Suppressor macrophage treated with lipopolysaccharide for 1 hour (primary cell): ENCODE data around the gene ORM2.
A peak's percentile ranks its signal among the peaks of the same experiment; 100 is the strongest.
"Not testable (repeated sequence)": the region's sequence is repeated elsewhere in the genome, so short reads cannot be mapped to it uniquely, and the experiment has no call there.

ENCODE experiments used
- DNase-seq, 3 donors: peaks; one replicate each; pipeline ENCODE4 v3.0.0-alpha.2; 2020 to 2022

The ORM2 gene

DNA sequence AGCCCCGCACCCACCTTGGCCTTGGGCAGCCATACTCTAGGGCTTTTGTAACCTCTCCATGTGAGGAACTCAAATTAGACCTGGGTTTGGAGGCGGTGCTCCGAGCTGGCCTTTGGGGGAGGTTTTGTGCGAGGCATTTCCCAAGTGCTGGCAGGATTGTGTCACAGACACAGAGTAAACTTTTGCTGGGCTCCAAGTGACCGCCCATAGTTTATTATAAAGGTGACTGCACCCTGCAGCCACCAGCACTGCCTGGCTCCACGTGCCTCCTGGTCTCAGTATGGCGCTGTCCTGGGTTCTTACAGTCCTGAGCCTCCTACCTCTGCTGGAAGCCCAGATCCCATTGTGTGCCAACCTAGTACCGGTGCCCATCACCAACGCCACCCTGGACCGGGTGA lies at the start of gene ORM2:
Gene ORM2 (plus strand): TSS at position 245 of the 398 bp plus-strand sequence. CDS start 36 bp downstream, at position 281.
- DNase-seq: not testable (repeated sequence)

DNA sequence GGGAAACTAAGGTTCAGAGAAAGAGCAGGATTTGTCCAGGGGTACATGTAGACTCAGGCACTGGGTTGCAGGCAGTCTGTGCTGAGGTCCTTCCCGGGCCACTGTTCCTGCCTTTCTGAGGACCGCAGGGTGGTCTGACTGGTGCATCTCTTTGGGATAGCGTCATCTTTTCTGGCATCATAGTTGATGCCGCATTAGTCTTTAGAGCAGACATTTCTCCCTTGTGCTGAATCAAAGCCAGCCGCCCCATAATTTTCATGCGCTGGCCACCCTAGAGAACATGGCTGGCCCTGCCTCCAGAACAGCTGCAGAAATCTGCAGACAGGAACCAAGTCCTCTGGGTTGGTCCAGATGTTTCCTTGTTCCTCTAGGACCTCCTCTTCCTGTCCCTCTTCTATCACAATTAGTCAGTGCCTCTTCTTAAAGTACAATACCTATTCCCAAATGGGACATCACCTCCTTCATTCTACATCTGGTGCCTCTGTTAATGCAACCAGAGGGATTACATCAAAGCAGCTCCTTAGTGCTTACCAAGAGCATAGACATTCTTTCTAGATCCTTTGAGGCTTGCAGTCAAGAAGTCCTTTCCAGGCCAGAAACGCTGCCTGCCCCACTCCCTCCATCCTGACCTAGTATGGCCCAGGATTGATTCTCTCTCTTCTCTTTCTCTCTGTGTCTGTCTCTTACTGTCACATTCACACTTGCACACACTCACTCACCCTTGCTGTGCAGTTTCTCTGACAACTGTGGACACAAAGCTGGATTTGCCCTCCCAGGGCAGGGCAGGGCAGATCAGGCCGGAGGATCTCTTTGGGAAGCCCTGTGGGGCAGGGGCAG lies 48.8 kb upstream of the ORM2 start:
- no peak for DNase-seq

DNA sequence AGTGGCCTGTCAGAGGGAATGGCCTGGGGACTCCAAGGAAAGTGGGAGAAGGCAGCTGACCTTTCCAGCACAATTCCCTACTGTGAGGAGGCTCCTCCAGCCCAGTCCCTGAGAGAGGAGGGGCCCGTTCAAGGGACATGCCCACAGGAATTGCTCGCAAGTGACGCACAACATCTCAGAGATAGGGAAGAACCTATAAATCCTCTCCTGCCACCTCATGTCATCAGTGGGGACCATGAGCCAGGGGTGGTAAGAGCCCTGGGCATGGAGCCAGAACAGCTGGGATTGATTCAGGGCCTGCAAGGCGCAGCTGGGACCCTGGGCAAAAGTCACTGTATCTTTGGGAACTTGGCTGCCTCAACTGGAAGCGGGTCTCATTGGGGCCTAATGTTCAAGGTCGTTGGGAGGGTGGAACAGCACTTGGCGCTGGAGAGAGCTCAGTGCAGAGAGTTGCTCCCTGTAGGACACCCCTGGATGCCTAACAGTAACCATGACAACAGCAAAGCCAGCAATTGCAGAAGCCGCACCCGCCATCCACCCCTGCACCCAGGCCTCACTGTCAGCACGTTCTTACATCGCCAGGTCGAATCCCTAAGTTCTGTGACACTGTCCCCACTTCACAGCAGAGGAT lies 48.1 kb upstream of the ORM2 start:
- DNase-seq: no peak

DNA sequence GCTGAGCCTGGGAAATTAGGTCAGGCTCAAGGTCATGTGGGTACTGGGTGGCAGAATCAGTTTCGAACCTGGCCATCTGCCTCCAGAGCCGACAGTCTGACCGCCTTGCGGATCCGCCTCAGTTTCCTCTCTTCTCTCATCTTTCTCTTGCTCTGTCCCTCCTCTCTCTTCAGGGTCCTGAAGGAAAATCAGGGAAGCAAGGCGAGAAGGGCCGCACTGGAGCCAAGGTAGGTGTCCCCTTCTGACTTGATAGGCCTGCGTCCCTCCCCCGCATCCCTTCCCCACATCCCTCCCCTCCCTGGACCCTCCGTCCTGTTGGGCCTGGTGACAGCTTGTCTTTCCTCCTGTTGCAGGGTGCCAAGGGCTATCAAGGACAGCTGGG lies 47.6 kb upstream of the ORM2 start:
- no peak for DNase-seq

DNA sequence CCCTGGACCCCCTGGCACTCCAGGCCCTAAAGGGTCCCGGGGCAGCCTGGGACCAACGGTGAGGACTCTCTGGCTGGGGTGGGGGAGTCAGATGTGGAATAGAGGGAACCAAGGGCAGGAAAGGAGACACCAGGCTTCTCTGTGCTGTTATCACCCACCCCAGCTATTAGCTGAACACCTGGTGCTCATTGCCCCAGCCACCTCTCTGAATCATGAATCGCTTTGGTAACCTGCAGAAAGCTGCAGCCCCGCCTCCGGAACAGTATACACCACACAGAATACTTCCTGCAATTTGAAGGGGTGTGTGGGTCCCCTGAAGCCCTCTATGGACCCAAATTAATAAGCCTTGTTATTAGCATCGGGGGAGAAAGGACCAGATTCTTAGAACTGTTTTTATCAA lies 47.2 kb upstream of the ORM2 start:
- no peak for DNase-seq

DNA sequence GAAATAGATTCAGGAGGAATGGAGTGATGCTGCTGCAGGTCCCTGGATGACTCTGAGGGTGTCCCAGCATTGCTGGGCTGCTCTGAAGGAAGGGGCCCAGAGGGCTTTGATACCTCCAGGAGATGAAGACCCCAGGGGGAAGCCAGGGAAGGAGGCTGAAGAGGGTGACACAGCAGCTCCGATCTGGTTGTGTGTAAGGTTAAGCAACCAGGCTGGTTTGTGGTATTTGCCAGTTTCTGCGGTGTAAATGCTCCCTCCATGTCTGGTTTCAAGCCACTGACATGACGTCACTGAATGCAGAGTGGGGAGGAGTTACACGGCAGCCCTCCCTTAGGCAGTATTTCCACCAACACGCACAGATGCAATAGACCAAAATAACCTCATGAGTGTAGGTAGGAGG lies 46.7 kb upstream of the ORM2 start:
- DNase-seq: peak; percentile 40 to 55 (median 43)

DNA sequence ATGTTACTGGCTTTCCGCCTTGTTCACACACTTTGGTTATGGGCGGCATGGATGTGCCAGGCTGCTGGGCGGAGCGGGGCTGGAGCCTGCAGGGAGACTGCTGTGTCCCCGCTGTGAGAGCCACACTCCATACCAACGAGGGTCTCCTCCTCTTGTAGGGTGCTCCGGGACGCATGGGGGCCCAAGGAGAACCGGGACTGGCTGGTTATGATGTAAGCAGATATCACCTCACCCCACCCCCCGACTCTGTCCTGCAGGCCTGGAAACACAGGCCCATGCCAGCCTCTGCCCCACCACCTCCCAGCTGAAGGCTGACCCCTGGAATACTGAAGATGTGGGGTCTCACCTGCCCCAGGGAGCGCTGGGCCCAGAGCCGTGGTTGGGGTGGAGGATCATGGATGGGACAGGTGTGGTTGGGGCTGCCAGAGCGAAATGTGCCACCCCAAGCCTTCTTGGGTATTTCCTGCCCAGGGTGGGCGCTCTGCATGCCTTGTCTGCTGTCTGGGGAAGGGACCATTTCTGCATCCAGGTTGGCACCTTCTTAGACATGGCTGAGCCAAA lies 46.0 kb upstream of the ORM2 start:
- DNase-seq: no peak

DNA sequence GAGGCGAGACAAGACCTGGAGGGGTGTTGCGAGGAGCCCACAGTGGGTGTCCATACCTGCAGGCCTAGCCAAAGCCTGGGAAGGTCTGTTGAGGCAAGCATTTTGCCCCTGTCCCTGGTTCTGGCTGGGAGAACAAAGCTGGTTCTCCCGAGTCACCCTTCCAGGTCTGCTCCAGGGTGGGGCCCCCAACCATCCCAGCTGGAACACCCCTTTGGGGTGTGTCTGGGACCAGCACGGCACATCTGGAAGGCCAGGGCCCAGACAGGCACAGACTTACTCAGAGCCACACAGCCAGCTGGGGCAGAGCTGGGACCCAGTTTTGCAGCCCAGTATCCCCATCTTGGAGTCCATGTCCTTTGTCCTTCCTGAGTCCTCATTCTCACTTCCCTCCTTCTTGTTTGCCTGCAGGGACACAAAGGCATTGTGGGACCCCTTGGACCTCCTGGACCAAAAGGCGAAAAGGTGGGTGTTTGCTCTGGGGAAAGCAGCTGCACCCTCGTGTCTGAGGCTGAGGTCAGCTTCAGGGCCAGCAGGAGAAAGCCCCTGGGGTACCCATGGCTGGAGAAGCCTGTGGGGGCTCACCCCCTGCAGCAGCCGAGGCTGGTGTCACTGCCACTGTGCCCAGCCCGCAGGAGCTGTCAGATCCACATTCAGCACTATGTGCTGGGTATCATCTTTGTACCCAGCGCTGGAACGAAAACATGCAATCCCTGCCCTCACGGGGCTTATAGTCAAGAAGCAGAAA lies 45.2 kb upstream of the ORM2 start:
- DNase-seq: no peak

DNA sequence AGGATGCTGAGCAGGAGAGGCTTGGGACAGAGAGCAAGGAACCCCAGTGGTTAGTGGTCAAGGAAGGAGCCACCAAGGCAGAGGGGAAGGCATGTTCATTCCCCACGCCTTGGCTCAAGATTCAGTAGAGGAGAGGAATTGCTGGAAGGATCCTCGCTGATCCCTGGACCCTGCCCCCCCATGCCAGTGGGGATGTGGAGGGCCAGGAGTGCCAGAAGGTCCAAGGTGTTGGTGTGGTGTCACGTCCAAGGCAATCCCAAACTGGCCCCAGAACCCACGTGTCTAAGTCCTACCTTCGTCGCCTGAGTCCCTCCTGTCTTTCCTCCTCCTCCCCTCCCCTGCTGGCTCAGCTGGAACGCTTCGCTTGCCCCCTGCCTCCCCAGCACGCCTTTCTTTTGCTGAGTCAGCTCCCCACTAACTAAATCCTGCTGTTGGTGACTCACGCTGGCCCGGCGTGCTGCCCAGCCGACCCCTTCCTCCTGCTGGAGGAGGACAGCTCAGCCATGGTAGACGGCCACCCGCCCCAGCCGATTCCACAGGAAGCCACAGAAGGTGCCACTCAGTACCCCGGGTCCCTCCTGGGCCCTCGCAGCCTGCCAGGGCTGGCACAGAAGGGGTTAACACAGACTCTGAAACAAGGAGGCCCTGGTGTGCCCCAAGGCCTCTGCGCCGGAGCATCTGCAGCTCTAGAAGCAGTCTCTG lies 44.4 kb upstream of the ORM2 start:
- DNase-seq: peak; percentile 57 to 59 (median 57)

DNA sequence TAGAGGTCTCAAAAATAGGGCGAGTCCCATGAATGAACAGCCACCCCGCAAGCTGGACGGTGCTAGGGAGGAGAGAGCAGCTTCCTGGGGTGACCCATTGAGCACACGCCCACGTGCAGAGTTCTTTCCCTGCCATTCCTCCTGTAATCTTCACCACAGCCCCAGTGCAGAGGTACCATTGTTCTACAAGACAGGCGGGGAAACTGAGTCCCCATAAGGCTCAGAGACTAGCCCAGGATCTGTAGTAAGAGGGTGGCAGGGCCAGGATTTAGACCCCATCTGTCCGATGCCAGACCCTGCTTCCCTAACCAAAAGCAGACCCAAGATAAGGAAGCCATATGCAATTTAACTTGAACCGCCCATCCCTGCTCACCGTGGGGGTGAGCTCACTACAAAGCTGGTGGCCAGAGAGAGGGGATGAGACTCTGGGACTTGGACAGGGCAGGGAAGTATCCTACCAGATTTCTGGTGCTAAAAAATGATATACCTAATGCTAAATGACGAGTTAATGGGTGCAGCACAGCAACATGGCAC lies 43.5 kb upstream of the ORM2 start:
- no peak for DNase-seq

DNA sequence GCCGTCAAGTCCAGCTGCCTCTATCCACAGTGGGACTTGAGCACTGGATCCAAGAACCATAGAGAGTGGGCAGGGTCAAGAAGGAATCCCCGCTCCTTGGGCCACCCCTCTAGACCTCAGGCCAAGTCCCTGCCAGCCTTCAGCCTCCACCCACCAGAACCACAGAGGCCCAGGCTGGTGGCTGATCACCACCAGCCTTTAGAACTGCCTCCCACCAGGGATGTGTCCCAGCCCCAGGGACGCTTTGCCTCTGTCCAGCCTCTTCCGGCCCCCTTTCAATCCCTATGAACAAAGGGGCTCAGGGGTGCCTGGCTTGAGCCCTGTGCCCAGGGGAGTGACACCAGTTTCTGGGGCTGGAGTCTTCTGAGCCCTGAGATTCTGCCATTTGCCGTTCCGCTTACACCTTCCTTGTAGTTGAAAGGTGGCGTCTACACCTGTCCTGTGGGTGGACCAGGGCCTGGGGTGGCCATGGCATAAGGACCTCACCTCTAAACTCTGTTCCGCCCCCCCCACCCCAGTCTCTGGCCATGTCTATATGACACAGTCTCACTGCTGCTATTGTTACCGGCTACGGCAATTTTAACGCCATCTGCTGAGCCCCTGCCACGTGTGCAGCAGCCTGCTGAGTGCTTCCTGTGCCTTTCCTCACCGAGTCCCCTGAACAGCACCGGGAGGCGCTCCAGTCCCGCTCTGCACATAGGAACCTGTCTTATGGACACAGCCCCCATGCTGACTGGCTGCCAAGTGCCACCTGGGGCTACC lies 42.5 kb upstream of the ORM2 start:
- DNase-seq: no peak

DNA sequence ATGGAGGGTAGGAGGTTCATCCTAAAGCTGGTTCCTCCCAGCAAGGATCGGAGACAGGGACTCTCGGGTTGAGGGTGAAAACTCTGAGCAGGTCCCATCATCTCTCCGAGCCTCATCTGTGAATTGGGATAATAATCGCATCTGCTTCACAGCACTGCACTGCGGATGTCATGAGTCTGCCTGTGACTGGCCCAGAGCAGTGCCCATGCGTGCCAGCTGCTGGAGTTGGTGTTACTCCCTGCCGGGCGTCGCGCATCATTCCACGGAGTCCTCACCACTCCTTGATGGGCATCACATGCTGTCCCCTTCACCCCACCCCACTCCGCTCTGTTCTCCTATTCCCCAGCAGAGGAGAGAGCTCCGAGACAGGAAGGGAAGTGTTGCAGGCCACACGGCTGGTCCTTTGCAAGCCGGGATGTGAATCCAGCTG lies 41.9 kb upstream of the ORM2 start:
- DNase-seq: no peak

DNA sequence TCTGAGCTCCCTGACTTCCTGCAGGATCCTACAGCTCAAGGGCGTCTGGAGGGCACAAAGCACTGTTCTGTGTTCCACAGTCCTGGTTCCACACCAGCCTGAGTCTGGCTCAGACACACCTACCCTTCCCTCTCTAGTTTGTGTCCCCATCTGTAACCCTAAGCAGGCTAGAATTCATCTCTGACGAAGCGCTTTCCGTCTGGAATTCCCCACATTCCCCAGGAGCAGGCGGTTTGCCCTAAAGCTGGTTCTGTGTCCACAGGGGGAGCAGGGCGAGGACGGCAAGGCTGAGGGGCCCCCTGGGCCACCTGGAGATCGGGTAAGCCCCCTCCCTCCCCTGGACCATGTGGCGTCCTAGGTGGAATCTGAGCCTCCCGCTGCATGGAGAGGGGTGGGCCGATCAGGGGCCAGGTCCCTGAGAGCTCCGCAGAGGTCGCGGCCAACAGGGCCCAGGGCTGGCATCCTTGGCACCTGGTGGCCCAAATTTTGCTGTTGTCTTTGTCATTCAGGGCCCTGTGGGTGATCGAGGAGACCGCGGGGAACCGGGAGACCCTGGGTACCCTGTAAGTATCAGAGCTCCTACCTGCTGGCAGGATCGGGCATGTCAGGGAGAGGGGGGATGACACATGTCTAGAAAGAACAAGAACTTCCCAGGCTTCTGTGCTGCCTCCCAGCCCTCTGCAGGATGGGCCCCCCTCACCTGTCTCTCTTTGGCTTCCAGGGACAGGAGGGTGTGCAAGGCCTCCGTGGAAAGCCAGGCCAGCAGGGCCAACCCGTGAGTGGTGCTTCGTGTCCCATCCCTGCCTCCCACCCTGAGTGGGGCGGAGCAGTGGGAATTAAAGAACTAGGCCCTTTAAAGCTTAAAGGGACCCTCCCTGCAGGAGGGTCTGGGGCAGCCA lies 41.2 kb upstream of the ORM2 start:
- DNase-seq: no peak

DNA sequence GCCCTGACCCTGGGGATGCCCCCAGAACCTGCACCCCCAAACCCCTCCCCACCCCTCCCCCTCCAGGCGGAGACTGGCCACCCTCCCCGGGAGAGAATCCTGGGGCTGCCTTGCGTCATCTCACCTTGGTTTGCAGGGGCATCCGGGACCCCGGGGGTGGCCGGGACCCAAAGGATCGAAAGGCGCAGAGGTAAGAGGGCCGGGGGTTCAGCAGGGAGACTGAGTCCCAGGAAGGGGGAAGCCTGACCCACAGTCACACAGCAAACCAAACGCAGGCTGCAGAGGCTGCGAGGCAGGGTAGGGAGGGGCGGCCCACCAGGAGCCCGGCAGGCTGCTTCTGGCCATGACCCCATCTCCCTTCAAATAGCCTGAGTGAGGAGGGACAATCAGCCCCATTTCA lies 40.6 kb upstream of the ORM2 start:
- DNase-seq: no peak

DNA sequence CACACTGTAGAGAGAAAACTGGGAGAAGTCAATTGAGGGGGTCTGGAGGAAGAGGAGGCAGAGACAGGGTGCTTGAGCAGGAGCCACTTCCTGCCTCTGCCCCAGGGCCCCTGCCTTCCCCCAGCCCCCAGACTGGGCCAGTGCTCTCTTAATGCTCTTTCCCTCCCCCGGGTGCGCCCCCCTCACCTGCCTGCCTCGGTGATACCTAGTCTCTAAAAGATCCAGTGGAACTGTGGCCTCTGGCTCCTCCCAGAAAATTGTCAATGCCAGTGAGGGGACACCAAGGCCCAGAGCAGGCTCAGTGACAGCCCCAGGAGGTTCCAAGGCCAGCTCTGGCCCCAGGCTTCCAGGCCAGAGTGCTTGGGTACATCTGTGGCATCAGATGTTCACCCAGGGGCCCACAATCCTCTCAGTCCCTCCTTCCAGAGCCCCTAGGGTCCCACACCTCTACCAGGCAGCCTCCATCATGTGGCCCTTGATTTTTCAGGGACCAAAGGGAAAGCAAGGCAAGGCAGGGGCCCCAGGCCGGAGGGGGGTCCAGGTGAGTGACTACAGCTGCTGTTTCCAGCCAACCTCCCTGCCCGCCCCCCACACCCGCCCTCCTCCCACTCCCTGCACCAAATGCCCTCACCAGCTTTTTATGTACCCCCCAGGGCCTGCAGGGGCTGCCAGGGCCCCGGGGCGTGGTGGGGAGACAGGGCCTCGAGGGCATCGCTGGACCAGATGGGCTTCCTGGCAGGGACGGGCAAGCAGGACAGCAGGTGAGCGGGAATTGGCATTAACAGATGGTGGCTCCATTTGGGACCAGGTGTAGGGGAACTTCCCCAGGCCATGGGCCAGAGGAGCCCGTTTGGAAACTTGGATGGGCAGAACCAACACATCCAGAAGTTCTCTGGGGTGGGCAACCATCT lies 39.8 kb upstream of the ORM2 start:
- DNase-seq: no peak

DNA sequence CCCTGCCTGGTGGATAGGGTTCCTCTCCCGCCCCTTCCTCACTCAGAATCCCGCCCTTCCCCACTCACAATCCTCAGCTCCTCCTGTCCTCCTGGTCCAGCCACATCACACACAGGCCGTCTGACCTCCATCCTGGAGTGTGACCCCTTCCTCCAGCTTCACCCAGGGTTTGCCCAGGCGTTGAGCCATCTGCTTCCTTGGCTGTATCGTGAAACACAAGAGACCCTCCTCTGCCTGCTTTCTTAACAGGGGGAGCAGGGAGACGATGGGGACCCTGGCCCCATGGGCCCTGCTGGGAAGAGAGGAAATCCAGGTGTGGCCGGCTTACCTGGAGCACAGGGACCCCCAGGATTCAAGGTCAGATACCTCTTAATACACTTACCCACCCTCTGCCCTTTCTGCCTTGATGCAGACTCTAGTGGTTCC lies 39.1 kb upstream of the ORM2 start:
- DNase-seq: no peak

DNA sequence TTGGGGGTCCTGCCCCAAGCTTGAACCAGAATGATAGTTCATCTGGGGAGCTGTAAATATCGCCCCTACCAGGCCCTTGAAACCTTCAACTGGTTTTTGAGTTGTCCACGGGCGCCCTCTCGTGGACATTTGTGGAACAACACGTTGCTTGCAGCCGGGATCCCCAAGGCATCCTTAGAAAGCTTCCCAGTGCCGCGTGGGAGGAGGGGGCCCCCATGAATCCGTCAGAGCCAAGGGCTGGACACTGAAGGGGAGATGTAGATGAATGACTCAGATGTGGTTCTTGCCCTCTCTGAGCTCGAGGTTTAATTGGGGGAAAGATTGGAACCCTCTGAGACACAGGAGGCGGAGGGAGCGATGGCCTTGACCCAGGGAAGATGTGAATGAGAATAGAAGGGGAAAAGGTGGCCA lies 38.6 kb upstream of the ORM2 start:
- DNase-seq: peak; percentile 80 to 84 (median 83)

DNA sequence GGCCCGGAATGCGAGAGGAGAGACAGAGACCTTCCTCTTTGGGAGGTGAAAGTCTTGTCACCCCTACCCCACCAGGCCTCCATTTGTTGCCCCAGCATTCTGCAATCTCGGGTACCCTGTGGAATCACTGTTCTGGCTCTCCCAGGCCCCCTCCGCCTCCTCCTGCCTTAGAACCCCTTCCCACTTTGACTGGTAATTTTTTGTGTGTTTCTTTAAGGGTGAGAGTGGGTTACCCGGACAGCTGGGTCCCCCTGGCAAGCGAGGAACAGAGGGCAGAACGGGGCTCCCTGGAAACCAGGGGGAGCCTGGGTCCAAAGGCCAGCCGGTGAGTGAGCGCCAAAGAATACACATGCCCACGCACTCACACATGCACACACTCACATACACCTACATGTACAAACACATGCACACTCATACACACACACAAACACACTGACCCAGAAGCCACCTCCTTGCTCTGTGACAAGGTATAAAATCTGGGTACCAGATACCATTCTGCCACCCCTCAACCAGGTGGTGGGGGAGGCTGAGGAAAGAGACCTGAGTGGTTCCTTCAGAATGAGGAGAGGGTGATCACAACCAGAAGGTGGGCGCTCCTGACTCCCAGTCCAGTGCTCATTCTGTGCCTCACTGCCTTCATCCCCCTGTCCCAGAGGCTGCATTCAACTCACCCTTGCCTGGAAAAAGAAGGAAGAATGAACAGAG lies 37.6 kb upstream of the ORM2 start:
- no peak for DNase-seq

DNA sequence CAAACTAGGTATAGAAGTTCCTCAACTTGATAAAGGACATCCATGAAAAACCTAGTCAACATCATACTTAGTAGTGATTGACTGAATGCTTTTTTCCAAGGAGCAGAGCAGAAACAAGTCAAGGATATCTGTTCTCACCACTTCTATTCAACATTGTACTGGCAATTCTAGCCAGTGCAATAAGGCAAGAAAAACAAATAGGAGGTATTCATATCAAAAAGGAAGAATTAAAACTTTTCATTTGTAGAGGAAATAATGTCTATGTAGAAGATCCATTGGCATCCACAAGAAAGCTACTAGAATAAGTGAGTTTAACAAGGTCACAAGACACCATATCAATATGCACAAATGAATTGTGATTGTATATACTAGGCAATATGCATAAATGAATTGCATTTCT lies 35.0 kb upstream of the ORM2 start:
- DNase-seq: no peak
